Measurements from ENCODE around the gene BICRAL.
A peak's percentile ranks its signal among the peaks of the same experiment; 100 is the strongest.
"Not testable (repeated sequence)": the region's sequence is repeated elsewhere in the genome, so short reads cannot be mapped to it uniquely, and the experiment has no call there.

Gene BICRAL

DNA sequence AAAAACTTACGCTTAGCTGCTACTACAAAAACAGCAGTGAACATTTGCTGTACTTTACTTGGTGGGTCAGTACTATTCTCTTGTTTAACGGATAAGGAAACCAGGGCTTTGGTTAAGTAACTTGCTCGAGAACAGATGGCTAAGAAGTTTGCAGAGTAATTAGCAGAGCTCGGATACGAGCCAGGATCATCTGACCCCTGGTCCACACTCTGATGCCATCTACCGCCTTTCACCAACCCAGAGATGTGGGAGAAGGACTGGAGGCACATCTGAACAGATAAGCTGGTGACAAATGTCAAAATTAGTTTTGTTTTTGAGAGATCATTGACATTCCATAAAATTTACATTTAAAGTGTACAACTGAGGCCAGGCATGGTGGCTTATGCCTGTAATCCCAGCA, 78.6 kb downstream of the BICRAL start:
- DNase-seq, result no peak

DNA sequence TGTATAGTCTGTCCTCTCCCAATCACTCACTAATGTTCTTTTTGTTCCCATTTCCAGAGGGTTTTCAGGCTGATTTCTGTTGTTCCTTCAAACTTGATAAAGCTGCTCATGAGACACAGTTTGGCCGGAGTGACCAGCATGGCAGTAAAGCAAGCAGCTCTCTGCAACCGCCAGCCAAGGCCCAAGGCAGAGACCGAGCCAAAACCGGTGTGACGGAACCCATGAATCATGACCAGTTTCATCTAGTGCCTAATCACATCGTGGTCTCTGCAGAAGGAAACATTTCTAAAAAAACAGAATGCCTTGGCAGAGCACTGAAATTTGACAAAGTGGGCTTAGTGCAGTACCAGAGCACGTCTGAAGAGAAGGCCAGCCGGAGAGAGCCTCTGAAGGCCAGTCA, 82.8 kb downstream of the BICRAL start:
- DNase-seq, result no peak

- no peak for DNase-seq
These were observed 88.5 kb downstream of the BICRAL start for GRCh38 chr6:42870145-42870936.

DNA sequence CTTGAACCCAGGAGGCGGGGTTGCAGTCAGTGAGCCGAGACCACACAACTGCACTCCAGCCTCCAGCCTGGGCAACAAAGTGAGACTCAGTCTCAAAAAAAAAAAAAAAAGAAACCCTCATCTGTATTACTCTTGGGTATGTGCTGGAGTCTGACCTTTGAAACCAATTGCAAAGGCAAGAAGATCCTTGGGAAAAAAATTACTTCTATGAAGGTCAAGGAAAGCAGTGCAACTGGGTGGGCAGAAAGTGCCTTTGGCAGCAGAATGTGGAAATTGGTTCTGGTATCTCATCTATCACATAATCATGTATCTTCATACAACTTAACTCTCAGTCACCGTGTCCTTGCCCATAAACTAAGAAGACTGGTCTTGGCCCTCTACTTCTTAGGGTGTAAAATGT, 89.9 kb downstream of the BICRAL start:
- no peak for DNase-seq

DNA sequence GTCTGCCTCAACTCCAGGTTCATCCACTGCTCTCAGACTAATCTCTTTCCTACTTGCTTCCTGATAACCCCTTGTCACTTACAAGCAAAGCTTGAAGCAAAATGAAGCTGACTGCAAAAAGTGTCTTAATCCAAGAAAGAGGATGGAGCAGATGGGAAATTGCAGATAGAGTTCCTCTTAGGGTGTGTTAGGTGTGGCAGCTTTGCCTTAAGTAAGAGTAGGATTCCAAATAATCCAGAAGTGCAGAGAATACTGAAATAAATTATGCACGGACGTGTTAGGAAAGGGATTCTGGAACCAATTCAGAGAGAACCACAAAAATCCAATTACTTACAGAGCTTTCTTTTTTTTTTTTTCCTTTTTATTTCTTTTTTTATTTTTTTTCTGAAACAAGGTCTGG, 91.5 kb downstream of the BICRAL start:
- DNase-seq, result no peak

- DNase-seq, result no peak
These were observed 95.8 kb downstream of the BICRAL start for GRCh38 chr6:42877695-42878094.

DNA sequence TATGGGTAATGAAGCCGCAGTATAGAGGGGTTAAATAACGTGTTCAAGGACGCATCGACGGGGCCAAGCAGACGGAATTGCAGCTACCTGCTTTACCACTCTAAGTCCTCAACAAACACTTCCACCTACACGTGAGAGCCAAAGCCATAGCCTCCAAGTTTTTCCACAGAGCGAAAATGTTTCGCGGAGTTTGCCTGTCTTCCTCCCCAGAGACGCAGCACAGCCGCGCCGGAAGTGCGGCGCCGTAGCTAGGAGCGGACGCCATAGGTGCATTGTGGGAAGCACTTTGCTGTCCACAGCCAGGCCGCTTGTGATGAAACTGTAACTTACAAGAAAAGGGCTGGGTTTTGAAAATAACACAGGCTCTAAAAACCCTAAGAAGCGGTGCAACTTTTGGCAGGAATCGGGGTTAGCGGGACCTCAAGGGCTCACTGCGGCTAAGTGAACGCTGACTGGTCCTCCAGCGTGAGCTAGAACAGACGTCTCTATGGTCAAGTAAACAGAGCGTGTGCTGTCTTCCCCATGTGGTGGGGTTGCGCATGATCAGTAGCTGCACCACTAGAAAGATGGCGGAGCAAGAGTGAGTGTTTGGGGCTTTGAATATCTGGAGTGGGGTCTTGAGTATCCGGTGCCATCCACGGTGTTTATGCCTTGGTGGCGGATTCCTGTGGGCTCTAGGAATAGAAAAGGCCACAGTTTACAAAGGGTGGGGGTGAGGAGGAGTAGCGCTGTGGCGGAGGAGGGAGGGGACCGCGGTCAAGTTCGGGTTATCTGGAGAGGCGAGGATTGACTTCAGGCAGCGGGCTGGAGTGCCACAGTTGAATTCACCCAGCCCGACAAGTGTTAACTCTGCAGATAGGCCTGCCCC, 97.8 kb downstream of the BICRAL start, which contains the start of gene RPL7L1:
Gene RPL7L1, plus strand, starts transcription at position 245 of the 868 bp plus-strand sequence. Its CDS starts 295 bp downstream, at position 540.
- DNase-seq, result peak; percentile 82

- not testable (repeated sequence) for DNase-seq
These were observed 98.5 kb downstream of the BICRAL start for GRCh38 chr6:42880240-42880817.

- DNase-seq, result not testable (repeated sequence)
These were observed 99.0 kb downstream of the BICRAL start for GRCh38 chr6:42880871-42881270.

- DNase-seq, result no peak
These were observed 103.8 kb downstream of the BICRAL start for GRCh38 chr6:42885702-42886101.

GRCh38 chr6:42888201-42888600, 106.3 kb downstream of the BICRAL start:
- DNase-seq, result not testable (repeated sequence)

DNA sequence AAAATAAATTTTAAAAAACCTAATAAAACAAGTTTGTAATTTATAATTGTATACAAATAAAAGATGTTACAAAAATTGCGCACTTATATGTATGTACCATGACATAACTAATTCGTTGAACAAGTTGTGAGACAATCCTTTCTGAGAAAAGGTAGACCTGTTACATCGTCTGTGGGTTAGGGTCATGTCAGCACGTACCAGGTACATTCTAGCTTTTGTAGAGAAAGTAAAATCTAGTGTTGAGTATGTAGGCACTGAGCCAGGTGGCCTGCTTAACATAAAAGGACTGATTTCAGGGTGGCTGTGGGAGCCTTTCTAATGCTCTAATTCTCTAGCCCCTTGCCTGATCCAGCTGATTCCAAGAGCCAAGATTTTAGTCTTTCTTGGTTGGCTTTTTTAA, 108.0 kb downstream of the BICRAL start:
- no peak for DNase-seq

- DNase-seq, result peak; percentile 81
These were observed 108.7 kb downstream of the BICRAL start for GRCh38 chr6:42890311-42891198.

GRCh38 chr6:42891199-42891722, 109.4 kb downstream of the BICRAL start:
- DNase-seq, result no peak

DNA sequence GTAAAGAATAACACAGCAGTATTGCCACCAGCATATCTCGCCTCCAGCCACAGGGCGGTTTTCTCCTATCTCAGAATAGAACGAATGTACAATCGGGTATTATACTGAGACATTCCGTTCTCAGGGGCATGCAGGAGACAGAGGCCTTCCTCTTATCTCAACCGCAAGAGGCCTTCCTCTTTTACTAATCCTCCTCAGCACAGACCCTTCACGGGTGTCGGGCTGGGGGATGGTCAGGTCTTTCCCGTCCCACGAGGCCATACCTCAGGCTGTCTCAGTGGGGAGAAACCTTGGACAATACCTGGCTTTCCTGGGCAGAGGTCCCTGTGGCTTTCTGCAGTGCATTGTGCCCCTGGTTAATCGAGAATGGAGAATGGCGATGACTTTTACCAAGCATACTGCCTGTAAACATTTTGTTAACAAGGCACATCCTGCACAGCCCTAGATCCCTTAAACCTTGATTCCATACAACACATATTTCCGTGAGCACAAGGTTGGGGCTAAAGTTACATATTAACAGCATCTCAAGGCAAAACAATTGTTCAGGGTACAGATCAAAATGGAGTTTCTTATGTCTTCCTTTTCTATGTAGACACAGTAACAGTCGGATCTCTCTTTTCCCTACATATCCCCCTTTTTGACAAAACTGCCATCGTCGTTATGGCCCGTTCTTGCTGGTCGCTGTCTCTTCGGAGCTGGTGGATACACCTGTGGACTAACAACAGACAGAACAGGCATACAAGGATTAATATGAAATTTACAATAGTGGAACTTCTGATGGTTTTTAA, 112.4 kb downstream of the BICRAL start:
- DNase-seq, result peak; percentile 78

DNA sequence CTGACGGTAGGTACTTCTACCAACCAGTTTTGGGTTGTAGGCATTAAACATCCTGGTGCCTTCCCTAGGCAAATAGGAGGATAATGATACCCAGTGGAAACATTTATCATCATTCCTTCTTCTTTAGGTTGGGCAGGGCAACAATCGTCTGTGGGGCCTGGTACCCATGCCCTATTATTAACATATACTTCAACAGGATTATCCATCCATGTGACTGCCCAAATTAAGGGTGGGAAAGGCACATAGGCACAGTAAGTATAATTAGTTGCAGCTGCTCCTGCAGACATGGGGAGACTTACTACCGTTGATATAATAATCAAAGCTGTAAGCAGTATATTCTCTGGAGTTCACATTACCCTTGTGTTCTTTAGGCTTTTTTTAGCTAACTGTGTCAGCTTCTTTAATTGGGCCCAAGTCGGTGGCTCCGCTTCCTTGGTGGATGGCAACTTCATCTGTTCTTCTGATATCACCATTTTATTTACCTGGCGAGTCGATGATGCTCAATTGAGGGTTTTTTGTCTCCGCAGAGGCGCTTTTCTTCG, 114.4 kb downstream of the BICRAL start:
- no peak for DNase-seq

- DNase-seq, result peak; percentile 36
These were observed 117.1 kb downstream of the BICRAL start for GRCh38 chr6:42898891-42899361.

DNA sequence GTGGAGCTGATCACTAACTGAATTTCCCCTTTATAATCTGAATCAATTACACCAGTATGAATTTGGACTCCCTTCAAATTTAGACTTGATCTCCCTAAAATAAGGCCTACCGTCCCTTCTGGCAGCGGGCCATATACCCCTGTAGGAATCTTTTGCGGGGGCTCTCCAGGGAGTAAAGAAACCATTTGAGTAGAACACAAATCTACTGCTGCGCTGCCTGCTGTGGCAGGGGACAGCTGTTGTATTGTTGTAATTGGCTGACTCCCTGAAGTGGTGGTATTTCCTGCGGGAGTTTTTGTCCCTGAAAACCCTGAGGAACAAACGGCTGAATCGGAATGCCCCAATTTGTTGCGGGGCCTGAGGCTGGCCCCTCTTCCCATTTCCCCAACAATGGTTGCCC, 118.0 kb downstream of the BICRAL start:
- no peak for DNase-seq

GRCh38 chr6:42901538-42901957, 119.7 kb downstream of the BICRAL start:
- peak; percentile 38 for DNase-seq

DNA sequence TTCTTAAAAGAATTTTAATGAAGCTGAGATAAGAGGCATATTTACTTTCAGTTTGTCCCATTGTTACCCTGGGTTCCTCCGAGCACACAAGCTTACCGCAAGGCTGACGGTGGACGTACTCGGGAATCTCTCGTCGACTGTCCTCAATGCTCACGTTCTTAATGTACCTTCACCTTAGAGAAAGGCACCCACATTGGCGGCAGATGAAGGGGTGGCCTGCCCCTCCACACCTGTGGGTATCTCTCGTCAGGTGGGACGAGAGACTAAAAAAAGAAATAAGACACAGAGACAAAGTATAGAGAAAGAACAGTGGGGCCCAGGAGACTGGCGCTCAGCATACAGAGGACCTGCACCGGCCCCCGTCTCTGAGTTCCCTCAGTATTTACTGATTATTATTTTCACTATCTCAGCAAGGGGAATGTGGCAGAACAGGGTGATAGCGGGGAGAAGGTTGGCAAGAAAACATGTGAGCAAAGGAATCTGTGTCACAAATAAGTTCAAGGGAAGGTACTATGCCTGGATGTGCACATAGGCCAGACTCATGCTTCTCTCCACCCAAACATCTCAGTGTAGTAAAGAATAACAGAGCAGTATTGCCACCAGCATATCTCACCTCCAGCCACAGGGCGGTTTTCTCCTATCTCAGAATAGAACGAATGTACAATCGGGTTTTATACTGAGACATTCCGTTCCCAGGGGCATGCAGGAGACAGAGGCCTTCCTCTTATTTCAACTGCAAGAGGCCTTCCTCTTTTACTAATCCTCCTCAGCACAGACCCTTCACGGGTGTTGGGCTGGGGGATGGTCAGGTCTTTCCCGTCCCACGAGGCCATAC, 120.8 kb downstream of the BICRAL start:
- DNase-seq, result peak; percentile 24

Measured in GF-D8 (cell line).